Astrocyte (in vitro differentiated cells and primary cell): ENCODE measurements around the gene VWF. TPM values are rescaled to one million over a fixed set of nuclear protein-coding genes. Genes with fewer than 3 reads are reported as not detected.

Source experiments
- DNase-seq: peaks from one replicate; pipeline ENCODE4 v3.0.0-alpha.2; 2010; ENCODE audit warnings: low read depth
- FAIRE-seq: peaks from 2 replicates; lab custom pipeline; 2011; peaks lifted over from hg19 to GRCh38; lab: Jason Lieb, UNC
- H2AFZ ChIP-seq: 2 replicates; pipeline ENCODE4 v1.6.0; 2012; ENCODE audit warnings: low read depth, low read length, inconsistent platforms
- H3K27ac ChIP-seq: 2 replicates; pipeline ENCODE4 v1.5.1; 2011; ENCODE audit warnings: low read depth, low read length, inconsistent platforms
- H3K27me3 ChIP-seq: 2 replicates; pipeline ENCODE4 v1.6.0; 2011; ENCODE audit warnings: low read length, inconsistent platforms; ENCODE audit not compliant: insufficient read depth
- H3K36me3 ChIP-seq: 2 replicates; pipeline ENCODE4 v1.5.1; 2011; ENCODE audit warnings: low read length, inconsistent platforms; ENCODE audit not compliant: insufficient read depth
- H3K4me1 ChIP-seq: 2 replicates; pipeline ENCODE4 v1.5.1; 2011; ENCODE audit warnings: low read length, inconsistent platforms; ENCODE audit not compliant: insufficient read depth
- H3K4me2 ChIP-seq: 2 replicates; pipeline ENCODE4 v1.6.0; 2012; ENCODE audit warnings: low read length, inconsistent platforms
- H3K4me3 ChIP-seq: 2 replicates; pipeline ENCODE4 v1.5.1; 2011; ENCODE audit warnings: low read depth, mild to moderate bottlenecking, low read length, inconsistent platforms; ENCODE audit not compliant: insufficient read depth
- H3K79me2 ChIP-seq: 2 replicates; pipeline ENCODE4 v1.6.0; 2012; ENCODE audit warnings: mild to moderate bottlenecking, low read length, inconsistent platforms; ENCODE audit not compliant: insufficient read depth
- H3K9ac ChIP-seq: 2 replicates; pipeline ENCODE4 v1.6.0; 2012; ENCODE audit warnings: mild to moderate bottlenecking, low read length, inconsistent platforms
- H3K9me3 ChIP-seq: 2 replicates; pipeline ENCODE4 v1.5.1; 2012; ENCODE audit warnings: low read depth, mild to moderate bottlenecking, low read length, inconsistent platforms; ENCODE audit not compliant: insufficient read depth
- H4K20me1 ChIP-seq: 2 replicates; pipeline ENCODE4 v1.6.0; 2012; ENCODE audit warnings: low read length, inconsistent platforms; ENCODE audit not compliant: insufficient read depth
- H3K27ac Mint-ChIP-seq: one replicate; pipeline ENCODE4 v1.8.0; 2021; ENCODE audit warnings: mild to moderate bottlenecking, mixed read lengths; ENCODE audit not compliant: unreplicated experiment
- H3K27me3 Mint-ChIP-seq: one replicate; pipeline ENCODE4 v1.8.0; 2021; ENCODE audit warnings: low read depth, mixed read lengths; ENCODE audit not compliant: unreplicated experiment
- H3K36me3 Mint-ChIP-seq: one replicate; pipeline ENCODE4 v1.8.0; 2021; ENCODE audit warnings: low read depth, mixed read lengths; ENCODE audit not compliant: unreplicated experiment
- H3K4me1 Mint-ChIP-seq: one replicate; pipeline ENCODE4 v1.8.0; 2021; ENCODE audit warnings: low read depth, mixed read lengths; ENCODE audit not compliant: unreplicated experiment
- H3K4me3 Mint-ChIP-seq: one replicate; pipeline ENCODE4 v1.8.0; 2021; ENCODE audit warnings: mild to moderate bottlenecking, moderate library complexity, mixed read lengths; ENCODE audit not compliant: unreplicated experiment
- H3K9me3 Mint-ChIP-seq: one replicate; pipeline ENCODE4 v1.8.0; 2021; ENCODE audit warnings: mild to moderate bottlenecking, mixed read lengths; ENCODE audit not compliant: unreplicated experiment
- EZH2 ChIP-seq: IDR thresholded peaks from 2 replicates; pipeline ENCODE4 v1.6.1; 2012; ENCODE audit warnings: mild to moderate bottlenecking, low read length, inconsistent platforms; ENCODE audit not compliant: insufficient read depth
- total RNA-seq: library from RNA; stranded (reverse); gene quantifications from 2 replicates; pipeline ENCODE4 v1.2.1, GENCODE V29; 2021
- TF ChIP-seq, protein P1 (sequence below): IDR thresholded peaks from 2 replicates; pipeline ENCODE4 v1.5.1; 2011; ENCODE audit warnings: low read depth, mild to moderate bottlenecking, inconsistent platforms, low read length, moderate library complexity; ENCODE audit not compliant: insufficient read depth

VWF gene
- total RNA-seq, 1 donor from 2014 or later: 0.23 TPM

DNA sequence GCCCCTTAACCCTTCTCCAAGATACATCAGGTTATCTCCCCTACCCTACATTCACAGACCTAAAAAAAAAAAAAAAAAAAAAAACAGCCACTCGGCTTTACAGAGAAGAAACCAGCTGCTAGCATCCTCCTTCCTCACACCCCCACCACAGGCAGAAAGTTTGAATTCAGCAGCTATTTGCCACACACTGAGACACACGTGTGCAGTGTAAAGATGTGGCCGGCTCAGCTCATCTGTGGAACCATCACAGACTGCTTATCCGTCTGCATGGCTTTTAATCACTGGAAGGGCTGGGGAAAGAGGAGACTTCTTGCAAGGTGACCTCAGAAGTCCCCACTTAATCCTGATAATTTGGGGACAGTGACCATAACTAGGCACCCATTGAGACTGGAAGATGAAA, 50.0 kb downstream of the VWF start:
- no peak for FAIRE-seq

DNA sequence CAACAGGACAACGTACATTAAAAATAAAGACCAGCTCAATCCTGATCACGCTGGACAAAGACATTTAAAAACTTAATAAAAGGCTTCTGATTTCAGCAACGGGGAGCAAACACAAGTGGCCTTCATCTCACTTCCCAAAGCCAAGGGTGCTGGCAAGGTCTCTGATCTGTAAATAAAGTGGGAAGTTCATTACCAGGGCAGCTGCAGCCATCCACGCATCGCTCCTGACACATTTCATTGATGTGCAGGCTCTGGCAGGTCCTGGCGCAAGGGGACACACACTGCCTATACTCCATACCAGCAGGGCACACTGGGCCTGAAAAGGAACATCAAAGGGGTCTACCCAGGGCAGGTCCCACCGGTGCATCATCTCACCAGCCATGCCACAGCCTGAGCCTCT, 51.0 kb downstream of the VWF start:
- Histone ChIP-seq H3K4me1 (peaks cover 29% of the 10 kb centered on the region), H3K27ac (no peak overlapping the region), H3K27me3 (no peaks in the 10 kb centered on the region), H3K9ac (no peak overlapping the region), H3K4me3 (no peak overlapping the region), H2AFZ (no peak overlapping the region), H4K20me1 (no peaks in the 10 kb centered on the region), H3K9me3 (no peaks in the 10 kb centered on the region), H3K79me2 (no peaks in the 10 kb centered on the region), H3K4me2 (no peak overlapping the region), H3K36me3 (no peaks in the 10 kb centered on the region)
- no peaks in the 10 kb centered on the region for H3K9me3 Mint-ChIP-seq
- peaks cover 36% of the 10 kb centered on the region for H3K4me1 Mint-ChIP-seq
- DNase-seq: no peak
- no peak for TF ChIP-seq EZH2
- TF ChIP-seq, protein P1, sequence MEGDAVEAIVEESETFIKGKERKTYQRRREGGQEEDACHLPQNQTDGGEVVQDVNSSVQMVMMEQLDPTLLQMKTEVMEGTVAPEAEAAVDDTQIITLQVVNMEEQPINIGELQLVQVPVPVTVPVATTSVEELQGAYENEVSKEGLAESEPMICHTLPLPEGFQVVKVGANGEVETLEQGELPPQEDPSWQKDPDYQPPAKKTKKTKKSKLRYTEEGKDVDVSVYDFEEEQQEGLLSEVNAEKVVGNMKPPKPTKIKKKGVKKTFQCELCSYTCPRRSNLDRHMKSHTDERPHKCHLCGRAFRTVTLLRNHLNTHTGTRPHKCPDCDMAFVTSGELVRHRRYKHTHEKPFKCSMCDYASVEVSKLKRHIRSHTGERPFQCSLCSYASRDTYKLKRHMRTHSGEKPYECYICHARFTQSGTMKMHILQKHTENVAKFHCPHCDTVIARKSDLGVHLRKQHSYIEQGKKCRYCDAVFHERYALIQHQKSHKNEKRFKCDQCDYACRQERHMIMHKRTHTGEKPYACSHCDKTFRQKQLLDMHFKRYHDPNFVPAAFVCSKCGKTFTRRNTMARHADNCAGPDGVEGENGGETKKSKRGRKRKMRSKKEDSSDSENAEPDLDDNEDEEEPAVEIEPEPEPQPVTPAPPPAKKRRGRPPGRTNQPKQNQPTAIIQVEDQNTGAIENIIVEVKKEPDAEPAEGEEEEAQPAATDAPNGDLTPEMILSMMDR: no peak
- no peak overlapping the region for H3K27ac Mint-ChIP-seq
- no peak overlapping the region for H3K4me3 Mint-ChIP-seq
- H3K36me3 Mint-ChIP-seq: no peaks in the 10 kb centered on the region
- no peak for FAIRE-seq
- peaks cover 14% of the 10 kb centered on the region for H3K27me3 Mint-ChIP-seq

More for the DNA sequence above, 50.0 kb downstream of the VWF start:
- Histone ChIP-seq H3K36me3 (no peaks in the 10 kb centered on the region), H3K9ac (peak overlapping the region; percentile 12), H4K20me1 (no peaks in the 10 kb centered on the region), H3K4me1 (peaks cover 25% of the 10 kb centered on the region), H3K4me2 (peak overlapping the region; percentile 64), H2AFZ (peak overlapping the region; percentile 68), H3K27me3 (no peaks in the 10 kb centered on the region), H3K79me2 (no peaks in the 10 kb centered on the region), H3K9me3 (no peaks in the 10 kb centered on the region), H3K27ac (no peak overlapping the region), H3K4me3 (no peak overlapping the region)
- no peak overlapping the region for H3K4me3 Mint-ChIP-seq
- DNase-seq: no peak
- H3K4me1 Mint-ChIP-seq: peaks cover 38% of the 10 kb centered on the region
- H3K36me3 Mint-ChIP-seq: no peaks in the 10 kb centered on the region
- no peaks in the 10 kb centered on the region for H3K9me3 Mint-ChIP-seq
- H3K27ac Mint-ChIP-seq: no peak overlapping the region
- peaks cover 14% of the 10 kb centered on the region for H3K27me3 Mint-ChIP-seq
- TF ChIP-seq, protein P1: no peak
- no peak for TF ChIP-seq EZH2

DNA sequence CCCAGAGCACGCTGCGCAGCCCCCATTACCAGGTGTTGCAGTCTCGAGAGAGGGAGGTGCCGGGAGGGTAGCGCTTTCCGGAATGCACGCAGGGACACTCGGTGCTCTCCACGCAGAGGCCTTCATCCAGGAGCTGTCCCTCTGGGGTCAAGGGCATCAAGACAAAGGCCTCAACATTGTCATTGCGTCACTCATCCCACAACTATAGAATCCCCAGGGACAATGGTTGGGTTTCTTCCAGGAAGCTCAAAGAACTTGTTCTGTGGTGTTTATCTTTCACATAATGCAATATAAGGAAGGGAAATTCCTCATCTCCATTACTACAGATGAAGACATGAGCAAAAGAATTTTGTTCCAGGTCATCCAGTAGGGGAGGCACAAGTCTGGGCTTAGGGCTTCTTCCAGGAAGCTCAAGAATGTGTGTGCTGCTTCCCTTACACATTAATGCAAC, 52.1 kb downstream of the VWF start:
- Histone ChIP-seq H4K20me1 (no peaks in the 10 kb centered on the region), H3K27ac (no peak overlapping the region), H2AFZ (no peak overlapping the region), H3K4me2 (no peak overlapping the region), H3K9ac (no peak overlapping the region), H3K79me2 (no peaks in the 10 kb centered on the region), H3K4me1 (peaks cover 24% of the 10 kb centered on the region), H3K9me3 (no peaks in the 10 kb centered on the region), H3K4me3 (no peak overlapping the region), H3K36me3 (no peaks in the 10 kb centered on the region), H3K27me3 (no peaks in the 10 kb centered on the region)
- Mint-ChIP-seq H3K27me3 (peaks cover 11% of the 10 kb centered on the region), H3K4me1 (peaks cover 38% of the 10 kb centered on the region), H3K27ac (peak overlapping the region; percentile 16), H3K9me3 (no peaks in the 10 kb centered on the region), H3K4me3 (no peak overlapping the region), H3K36me3 (no peaks in the 10 kb centered on the region)
- FAIRE-seq (no peak), DNase-seq (peak; percentile 67)
- TF ChIP-seq, protein P1: peak; percentile 20
- no peak for TF ChIP-seq EZH2
